Hypothalamus (tissue), 51 donors: Measurements from ENCODE around the gene C1orf185.
"Not testable (repeated sequence)": the region's sequence is repeated elsewhere in the genome, so short reads cannot be mapped to it uniquely, and the experiment has no call there.

ENCODE experiments used
- DNase-seq, 51 donors: peaks; one replicate each; lab custom pipeline; 2025; lab: John Stamatoyannopoulos, UW

C1orf185 gene

GRCh38 chr1:51101976-51102375 is at the start of gene C1orf185:
Gene C1orf185, plus strand, starts transcription at chr1:51102228. Its CDS starts 6 bp downstream, at chr1:51102234.
- no peak for DNase-seq

DNA sequence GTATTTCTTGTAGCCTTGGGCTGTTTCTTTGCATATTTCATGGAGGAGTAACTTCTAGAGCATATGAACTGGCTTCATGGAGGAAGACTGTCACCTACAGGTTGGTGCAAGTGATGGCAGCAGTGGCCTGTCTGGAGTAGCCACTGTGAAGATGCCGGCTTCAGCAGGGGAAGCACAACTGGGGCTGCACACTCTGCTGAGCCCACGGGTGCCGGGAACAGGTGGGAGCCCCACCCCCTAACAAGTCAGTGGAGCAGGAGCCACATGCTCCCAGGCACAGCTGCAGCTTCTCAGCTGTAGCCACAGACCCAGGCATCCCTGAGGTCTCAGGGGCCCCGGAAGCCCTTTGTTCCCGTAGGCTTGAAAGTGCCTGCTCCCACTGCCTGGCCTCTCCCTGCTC is 43.2 kb upstream of the C1orf185 start:
- DNase-seq: no peak

- DNase-seq: no peak
Measured at GRCh38 chr1:51061231-51061918, 40.7 kb upstream of the C1orf185 start.

DNA sequence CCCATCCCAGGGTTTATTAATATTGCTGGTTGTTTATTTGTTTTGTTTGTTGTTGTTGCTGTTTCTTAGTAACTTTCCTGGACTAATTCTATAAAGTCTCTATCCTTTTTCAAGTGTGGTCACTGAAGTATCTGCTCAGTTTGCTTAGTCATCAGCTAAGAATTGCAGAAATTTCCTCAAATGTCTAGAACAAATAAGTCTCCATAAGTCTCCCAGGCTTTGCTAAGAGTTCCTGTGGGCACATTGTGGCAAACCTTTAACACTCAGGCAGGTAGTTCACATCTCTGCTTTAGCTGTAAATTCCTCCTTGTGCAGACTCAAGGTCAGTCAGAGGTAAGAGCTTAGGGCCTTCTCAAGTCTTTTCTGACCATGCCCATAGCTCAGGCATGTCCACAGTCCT is 38.9 kb upstream of the C1orf185 start:
- no peak for DNase-seq

GRCh38 chr1:51070011-51070410 is 32.0 kb upstream of the C1orf185 start:
- DNase-seq: no peak

GRCh38 chr1:51070640-51071039 is 31.4 kb upstream of the C1orf185 start:
- no peak for DNase-seq

DNA sequence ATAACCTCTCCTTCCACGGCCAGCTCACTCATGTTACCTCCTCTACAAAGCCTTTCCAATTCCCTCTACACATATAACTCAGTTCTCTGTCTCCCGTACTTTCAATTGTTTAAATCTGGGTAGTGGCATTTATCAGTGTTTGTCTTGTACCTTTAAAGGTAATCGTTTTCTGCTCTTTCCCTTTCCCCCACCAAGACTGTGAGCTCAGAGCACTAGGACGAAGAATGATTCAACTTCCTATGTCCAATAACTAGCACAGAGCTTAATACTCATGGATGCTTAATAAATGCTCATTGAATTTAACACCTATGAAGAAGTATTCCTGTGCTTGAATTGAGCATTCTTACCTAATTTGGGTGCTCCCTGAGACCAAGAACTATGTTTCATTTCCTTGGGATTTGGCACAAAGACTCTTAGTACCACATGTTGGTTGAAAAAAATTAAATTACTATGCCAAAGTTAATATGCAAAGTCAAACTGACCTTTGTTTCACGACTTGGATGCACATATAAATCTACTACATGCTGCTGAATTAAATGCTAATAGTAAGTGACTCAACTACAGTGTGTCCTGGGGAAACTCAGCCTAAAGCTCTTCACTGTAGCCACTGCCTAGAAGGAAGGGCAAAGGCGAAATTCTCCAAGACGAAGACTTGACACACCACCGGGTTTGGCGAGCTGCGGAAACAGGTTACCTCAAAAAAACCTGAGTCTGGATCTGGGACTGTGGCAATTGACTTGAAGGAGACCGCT is 30.6 kb upstream of the C1orf185 start:
- DNase-seq: no peak

- DNase-seq: no peak
Measured at GRCh38 chr1:51072043-51072439, 30.0 kb upstream of the C1orf185 start.

DNA sequence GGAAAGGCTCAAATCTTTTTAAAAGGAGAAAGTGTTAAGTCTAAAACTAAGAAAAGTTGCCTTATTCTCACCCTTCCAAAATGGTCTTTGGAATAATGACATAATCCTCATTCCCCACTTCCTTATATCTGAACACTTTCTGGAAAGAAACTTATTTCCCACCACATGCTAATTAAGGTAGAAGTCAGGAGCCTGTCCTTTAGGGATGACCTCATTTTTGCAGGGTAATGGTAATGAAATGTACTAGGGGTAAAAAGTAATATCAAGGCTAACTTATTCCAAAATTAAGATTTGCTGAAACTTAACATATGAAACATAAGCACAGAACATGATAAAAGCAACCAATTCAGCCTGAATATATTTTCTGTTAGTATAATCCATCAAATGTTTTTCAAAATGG is 29.4 kb upstream of the C1orf185 start:
- DNase-seq: no peak

- DNase-seq: no peak
Measured at GRCh38 chr1:51073456-51073855, 28.6 kb upstream of the C1orf185 start.

GRCh38 chr1:51086496-51087271 is 15.3 kb upstream of the C1orf185 start:
- DNase-seq: no peak

- DNase-seq: no peak
Measured at GRCh38 chr1:51088474-51088873, 13.6 kb upstream of the C1orf185 start.

- no peak for DNase-seq
Measured at GRCh38 chr1:51093581-51093980, 8.4 kb upstream of the C1orf185 start.

DNA sequence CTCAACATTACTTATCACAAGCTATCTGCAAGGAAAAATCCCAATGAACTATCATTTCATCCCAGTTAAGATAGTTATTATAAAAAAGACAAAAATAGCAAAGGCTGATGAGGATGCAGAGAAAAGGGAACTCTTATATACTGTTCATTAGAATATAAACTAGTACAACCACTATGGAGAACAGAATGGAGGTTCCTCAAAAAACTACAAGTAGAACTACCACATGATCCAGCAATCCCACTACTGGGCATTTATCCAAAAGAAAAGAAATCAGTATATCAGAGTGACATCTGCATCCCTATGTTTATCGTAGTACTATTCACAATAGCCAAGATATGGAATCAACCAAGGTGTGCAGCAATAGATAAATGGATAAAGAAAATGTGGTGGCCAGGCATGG is 4.9 kb upstream of the C1orf185 start:
- DNase-seq: no peak

DNA sequence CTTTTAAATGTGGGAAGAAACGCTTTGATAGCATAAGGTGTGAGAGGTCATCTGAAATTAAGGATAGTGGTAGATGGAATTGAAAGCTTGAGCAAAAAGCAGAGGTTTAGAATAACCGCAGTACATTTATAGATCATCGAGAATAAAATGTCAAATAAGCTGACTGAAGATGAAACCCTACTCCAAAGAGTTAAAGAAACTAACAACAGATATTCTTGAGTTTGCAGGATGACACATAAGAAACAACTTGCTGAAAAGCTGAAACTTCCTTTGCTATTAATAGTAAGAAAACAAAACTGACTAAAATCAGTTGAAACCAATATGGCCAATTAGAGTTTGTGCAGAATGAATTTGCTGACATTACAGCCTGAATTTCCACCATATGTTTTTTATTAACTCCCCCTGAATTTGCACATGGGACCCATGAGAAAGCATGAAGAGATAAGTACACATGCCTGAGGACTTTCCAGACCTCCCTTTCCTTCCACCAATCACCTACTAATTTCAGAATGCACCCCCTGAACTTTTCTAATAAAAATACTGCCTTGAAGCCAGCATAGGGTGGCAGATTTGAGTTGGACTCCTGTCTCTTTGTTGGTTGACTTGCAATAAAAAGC is 1.7 kb upstream of the C1orf185 start:
- DNase-seq: no peak

- no peak for DNase-seq
Measured at GRCh38 chr1:51114137-51114536, 12.1 kb downstream of the C1orf185 start.

DNA sequence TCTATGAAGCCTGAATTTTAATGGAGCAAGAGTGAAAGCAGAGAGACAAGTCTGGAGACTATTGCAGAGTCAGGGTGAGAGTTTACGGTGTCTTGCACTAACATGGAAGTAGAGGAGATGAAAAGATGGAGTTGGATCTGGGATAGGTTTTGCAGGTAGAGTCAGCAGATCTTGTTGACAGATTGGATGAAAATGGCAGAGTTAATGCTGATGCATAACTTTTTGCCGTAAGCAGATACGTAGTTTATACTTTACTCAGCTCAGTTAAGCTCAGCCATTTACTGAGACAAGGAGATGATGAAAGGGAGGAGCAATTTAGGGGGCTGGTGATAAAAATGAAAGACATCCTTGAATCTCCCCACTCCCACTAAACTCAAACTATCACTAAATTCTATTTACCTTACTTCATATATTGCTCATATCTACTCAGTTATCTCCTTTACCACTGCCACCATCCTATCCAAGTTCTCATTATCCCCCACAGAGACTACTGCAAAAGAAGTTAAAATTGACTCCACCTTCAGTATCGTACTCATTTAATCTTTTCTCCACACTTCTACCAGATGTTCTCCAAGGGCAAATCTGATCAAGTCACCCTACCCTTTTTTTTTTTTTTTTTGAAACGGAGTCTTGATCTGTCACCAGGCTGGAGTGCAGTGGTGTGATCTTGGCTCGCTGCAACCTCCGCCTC is 13.8 kb downstream of the C1orf185 start:
- no peak for DNase-seq

DNA sequence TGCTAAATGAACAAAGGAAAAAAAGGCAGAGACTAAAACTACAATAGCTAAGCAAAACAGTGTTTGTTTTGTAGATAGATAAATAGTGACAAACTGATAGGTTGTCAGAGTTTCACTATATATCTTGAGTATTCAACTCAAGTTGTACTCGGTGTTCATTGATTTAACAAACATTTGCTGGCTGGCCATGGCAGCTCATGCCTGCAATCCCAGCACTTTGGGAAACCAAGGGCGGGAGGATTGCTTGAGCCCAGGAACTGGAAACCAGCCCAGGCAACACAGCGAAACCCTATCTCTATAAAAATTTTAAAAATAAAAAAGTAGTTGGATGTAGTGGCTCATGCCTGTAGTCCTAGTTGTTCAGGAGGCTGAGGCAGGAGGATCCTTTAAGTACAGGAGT is 17.3 kb downstream of the C1orf185 start:
- no peak for DNase-seq

DNA sequence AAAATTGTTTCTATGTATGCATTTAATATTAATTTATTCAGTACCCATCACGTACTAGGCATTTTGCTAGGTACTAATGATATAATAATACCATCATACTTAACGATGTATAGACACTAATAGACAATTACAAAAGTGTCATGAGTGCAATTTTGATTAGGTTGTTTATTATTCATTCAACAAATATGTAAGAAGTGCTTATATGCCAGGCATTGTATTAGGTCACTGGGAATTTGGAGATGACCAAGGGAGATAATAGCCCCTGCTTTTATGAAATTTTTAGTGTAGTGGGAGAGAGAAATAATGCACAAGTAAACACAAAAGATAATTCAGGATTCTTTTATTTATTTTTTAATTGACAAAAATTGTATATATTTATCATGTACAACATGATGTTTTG is 18.6 kb downstream of the C1orf185 start:
- DNase-seq: no peak

DNA sequence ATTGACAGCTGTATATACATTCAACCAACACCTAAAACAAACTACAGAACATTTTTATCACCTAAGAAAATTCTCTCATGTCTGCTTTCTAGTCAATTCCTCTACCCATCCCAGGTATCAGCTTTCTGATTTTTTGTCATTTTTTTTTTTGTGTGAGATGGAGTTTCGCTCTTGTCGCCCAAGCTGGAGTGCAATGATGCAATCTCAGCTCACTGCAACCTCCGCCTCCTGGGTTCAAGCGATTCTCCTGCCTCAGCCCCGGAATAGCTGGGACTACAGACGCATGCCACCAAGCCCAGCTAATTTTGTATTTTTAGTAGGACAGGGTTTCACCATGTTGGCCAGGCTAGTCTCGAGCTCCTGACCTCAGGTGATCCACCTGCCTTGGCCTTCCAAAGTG is 25.1 kb downstream of the C1orf185 start:
- DNase-seq: not testable (repeated sequence)

DNA sequence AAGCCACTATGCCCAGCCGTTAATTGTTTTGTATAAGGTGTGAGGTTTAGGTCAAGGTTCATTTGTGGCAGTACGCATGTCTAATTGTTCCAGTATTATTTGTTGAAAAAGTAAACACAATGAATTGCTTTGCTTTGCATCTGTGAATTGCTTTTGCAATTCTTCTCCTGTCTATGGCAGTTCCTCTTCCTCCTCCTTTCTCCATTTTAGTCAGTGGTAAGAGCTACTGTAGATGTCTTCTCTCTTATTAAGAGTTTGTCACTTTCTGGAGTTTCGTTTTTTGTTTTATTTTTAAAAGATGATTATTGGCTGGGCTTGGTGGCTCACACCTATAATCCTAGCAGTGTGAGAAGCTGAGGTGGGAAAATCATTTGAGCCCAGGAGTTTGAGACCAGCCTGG is 29.2 kb downstream of the C1orf185 start:
- no peak for DNase-seq
